HCT116 (cell line): ENCODE measurements around the gene MOB2. TPM values are rescaled to one million over a fixed set of nuclear protein-coding genes. Genes with fewer than 3 reads are reported as not detected.

Experiments used
- ATAC-seq: fragments of 200-7000 bp; cut with Tn5 transposase; 2 replicates; pipeline ENCODE4 v1.9.1; 2020; ENCODE audit warnings: mild to moderate bottlenecking, moderate library complexity
- BruUV-seq: library from RNA; stranded (reverse); fragments of 400-500 nt; replicated peaks from 2 replicates; lab custom pipeline; 2021; lab: Mats Ljungman, UMichigan
- CTCF ChIA-PET: fragments of 300-600 bp; sonication (Branson Sonifier 250); formaldehyde crosslinking; loops from one replicate; lab custom pipeline; 2021; ENCODE audit warnings: antibody characterized with exemption; lab: Charles Lee
- POLR2A ChIA-PET: fragments of 300-600, 350-600 bp; sonication (Branson Sonifier 250); formaldehyde crosslinking; loops from one replicate; lab custom pipeline; 2021; ENCODE audit warnings: antibody characterized with exemption; lab: Charles Lee
- RAD21 ChIA-PET, 2 experiments: fragments of 300-600 bp; sonication (Branson Sonifier 250); formaldehyde crosslinking; loops; one replicate each; lab custom pipeline; 2023; ENCODE audit warnings: low total read pairs in 2 of 2; ENCODE audit not compliant: uncharacterized antibody in 2 of 2, unreplicated experiment in 2 of 2, low non-redundant PET in 1 of 2; lab: Charles Lee
- DNase-seq: peaks from one replicate; pipeline ENCODE4 v3.0.0-alpha.2; 2010; ENCODE audit warnings: low read depth, low spot score
- H2AFZ ChIP-seq: fragments of 200-600 bp; shearing (Covaris generic), sonication (generic); 2 replicates; pipeline ENCODE4 v1.6.1; 2017; ENCODE audit warnings: low read depth, mixed run types, mixed read lengths, antibody characterized with exemption, low read length; ENCODE audit not compliant: poor library complexity, severe bottlenecking
- H3K27ac ChIP-seq: 2 replicates; pipeline ENCODE4 v1.5.1; 2012; ENCODE audit warnings: low read depth, low read length
- H3K27me3 ChIP-seq: fragments of 200-600 bp; sonication (generic); 2 replicates; pipeline ENCODE4 v1.6.1; 2016; ENCODE audit warnings: mixed run types, low read length, mixed read lengths; ENCODE audit not compliant: insufficient read depth
- H3K36me3 ChIP-seq, 2 experiments: fragments of 200-500 bp in 1 of 2; fragments of 200-600 bp in 1 of 2; sonication (Bioruptor generic) in 1 of 2; sonication (generic) in 1 of 2; 2 replicates each; pipeline versions ENCODE4 v1.5.1 to v1.6.1; 2014 to 2016; ENCODE audit warnings: low read length in 2 of 2, inconsistent platforms in 1 of 2, mixed read lengths in 1 of 2, mixed run types in 1 of 2; ENCODE audit not compliant: insufficient read depth in 2 of 2, control insufficient read depth in 1 of 2
- H3K4me1 ChIP-seq, 2 experiments: fragments of 200-600 bp in 1 of 2; sonication (generic) in 1 of 2; 2 replicates each; pipeline versions ENCODE4 v1.5.1 to v1.6.1; 2012 to 2017; ENCODE audit warnings: low read length in 2 of 2, inconsistent platforms in 1 of 2, mild to moderate bottlenecking in 1 of 2, mixed read lengths in 1 of 2, mixed run types in 1 of 2, moderate library complexity in 1 of 2; ENCODE audit not compliant: insufficient read depth in 2 of 2, control insufficient read depth in 1 of 2
- H3K4me2 ChIP-seq: fragments of 200-600 bp; sonication (generic); 2 replicates; pipeline ENCODE4 v1.6.1; 2017; ENCODE audit warnings: mixed run types, low read length, mixed read lengths
- H3K4me3 ChIP-seq, 2 experiments: fragments of 200-600 bp in 1 of 2; sonication (generic) in 1 of 2; replicated peaks in 1 of 2; 2 replicates each; pipeline ENCODE4 v1.5.1; 2011 to 2016; ENCODE audit warnings: low read length in 2 of 2, control low read depth in 1 of 2, low read depth in 1 of 2, mild to moderate bottlenecking in 1 of 2, mixed read lengths in 1 of 2, mixed run types in 1 of 2
- H3K79me2 ChIP-seq: fragments of 200-600 bp; sonication (generic); 2 replicates; pipeline ENCODE4 v1.6.1; 2017; ENCODE audit warnings: mild to moderate bottlenecking, mixed run types, low read length, moderate library complexity, mixed read lengths; ENCODE audit not compliant: insufficient read depth
- H3K9ac ChIP-seq: fragments of 200-600 bp; sonication (generic); 2 replicates; pipeline ENCODE4 v1.6.1; 2016; ENCODE audit warnings: low read length, mixed read lengths
- H3K9me2 ChIP-seq: fragments of 200-600 bp; sonication (generic), shearing (Covaris generic); 2 replicates; pipeline ENCODE4 v1.6.1; 2017; ENCODE audit warnings: mixed run types, mild to moderate bottlenecking, moderate library complexity; ENCODE audit not compliant: insufficient read depth
- H3K9me3 ChIP-seq, 2 experiments: fragments of 200-500 bp in 1 of 2; fragments of 200-600 bp in 1 of 2; sonication (Bioruptor generic) in 1 of 2; sonication (generic) in 1 of 2; 2 replicates each; pipeline ENCODE4 v1.6.1; 2014 to 2017; ENCODE audit warnings: low read length in 2 of 2, mixed read lengths in 2 of 2, inconsistent platforms in 1 of 2, low read depth in 1 of 2, mild to moderate bottlenecking in 1 of 2, mixed run types in 1 of 2, moderate library complexity in 1 of 2; ENCODE audit not compliant: control insufficient read depth in 1 of 2, insufficient read depth in 1 of 2
- H4K20me1 ChIP-seq: fragments of 200-600 bp; sonication (generic), shearing (Covaris generic); 2 replicates; pipeline ENCODE4 v1.6.1; 2017; ENCODE audit warnings: mixed run types, mild to moderate bottlenecking, moderate library complexity; ENCODE audit not compliant: insufficient read depth
- ATF3 ChIP-seq: IDR thresholded peaks from 2 replicates; pipeline ENCODE4 v1.6.1; 2012
- CBX3 ChIP-seq: IDR thresholded peaks from 2 replicates; pipeline ENCODE4 v1.6.1; 2012; ENCODE audit warnings: low read depth
- CEBPB ChIP-seq: IDR thresholded peaks from 2 replicates; pipeline ENCODE4 v1.6.1; 2012; ENCODE audit warnings: low read depth
- CTCF ChIP-seq, 3 experiments: fragments of 200-600 bp in 1 of 3; sonication (generic) in 1 of 3; IDR thresholded peaks in 2 of 3; conservative IDR thresholded peaks in 1 of 3; 2 replicates each; pipeline ENCODE4 v1.5.1; 2012 to 2017; ENCODE audit warnings: low read depth in 2 of 3, low read length in 2 of 3, antibody characterized with exemption in 1 of 3, borderline replicate concordance in 1 of 3, control low read depth in 1 of 3, mild to moderate bottlenecking in 1 of 3, mixed read lengths in 1 of 3, mixed run types in 1 of 3, moderate library complexity in 1 of 3; ENCODE audit not compliant: insufficient read depth in 1 of 3
- ELF1 ChIP-seq: IDR thresholded peaks from 2 replicates; pipeline ENCODE4 v1.6.1; 2012; ENCODE audit warnings: low read depth, borderline replicate concordance
- EZH2 ChIP-seq: fragments of 200-600 bp; sonication (generic); IDR thresholded peaks from 2 replicates; pipeline ENCODE4 v1.6.1; 2017; ENCODE audit warnings: antibody characterized with exemption, mixed run types
- EZH2phosphoT487 ChIP-seq: fragments of 200-600 bp; IDR thresholded peaks from 2 replicates; pipeline ENCODE4 v1.6.1; 2018; ENCODE audit warnings: antibody characterized with exemption, borderline replicate concordance
- JUND ChIP-seq: IDR thresholded peaks from 2 replicates; pipeline ENCODE4 v1.6.1; 2012
- MAX ChIP-seq: IDR thresholded peaks from 2 replicates; pipeline ENCODE4 v1.6.1; 2012
- POLR2A ChIP-seq: IDR thresholded peaks from 2 replicates; pipeline ENCODE4 v1.7.0; 2011; ENCODE audit warnings: borderline replicate concordance; ENCODE audit not compliant: insufficient read depth, insufficient read length; ENCODE audit errors: extremely low read depth
- RAD21 ChIP-seq: IDR thresholded peaks from 2 replicates; pipeline ENCODE4 v1.6.1; 2012; ENCODE audit warnings: low read depth, mild to moderate bottlenecking
- SP1 ChIP-seq: IDR thresholded peaks from 2 replicates; pipeline ENCODE4 v1.6.1; 2012; ENCODE audit warnings: low read depth
- SRF ChIP-seq: IDR thresholded peaks from 2 replicates; pipeline ENCODE4 v1.6.1; 2012; ENCODE audit warnings: low read depth
- YY1 ChIP-seq: IDR thresholded peaks from 2 replicates; pipeline ENCODE4 v1.6.1; 2011; ENCODE audit warnings: low read length, low read depth, moderate library complexity, mild to moderate bottlenecking; ENCODE audit not compliant: insufficient replicate concordance; ENCODE audit errors: extremely low read depth
- ZBTB33 ChIP-seq: IDR thresholded peaks from 2 replicates; pipeline ENCODE4 v1.6.1; 2011; ENCODE audit warnings: mild to moderate bottlenecking, low read length, moderate library complexity; ENCODE audit not compliant: insufficient replicate concordance; ENCODE audit errors: extremely low read depth
- ZFX ChIP-seq: fragments of 450-650 bp; IDR thresholded peaks from 2 replicates; pipeline ENCODE4 v1.6.1; 2017
- intact Hi-C: fragments of 100-400 bp; cut with micrococcal nuclease; formaldehyde crosslinking; loops from 2 replicates; pipeline ENCODE4 v1.10.0; 2022
- total RNA-seq: library from RNA; stranded (reverse); gene quantifications from one replicate; pipeline ENCODE4 v1.2.1, GENCODE V29; 2021; ENCODE audit not compliant: unreplicated experiment

Gene MOB2
- total RNA-seq, 1 experiment from 2014 or later = 25.7 TPM

GRCh38 chr11:1446623-1447022, 40.0 kb downstream of the MOB2 start:
- no TSS peak for BruUV-seq
- no peaks in the 10 kb centered on the region for H3K9me2 ChIP-seq
- no peak overlapping the region for H3K27ac ChIP-seq
- intact Hi-C loops = no loop called here
- ChIA-PET POLR2A (no interaction called here), RAD21 (no interaction called here), CTCF (no interaction called here)
- H3K9me3 ChIP-seq = no peaks in the 10 kb centered on the region
- H3K9ac ChIP-seq = no peak overlapping the region
- no peak for ATAC-seq
- H3K27me3 ChIP-seq = no peaks in the 10 kb centered on the region
- H4K20me1 ChIP-seq = no peaks in the 10 kb centered on the region
- no peaks in the 10 kb centered on the region for H3K4me1 ChIP-seq
- TF ChIP-seq POLR2A (no peak), SRF (no peak), RAD21 (no peak), SP1 (no peak), CEBPB (no peak), ATF3 (no peak), ZBTB33 (no peak), EZH2phosphoT487 (no peak), ZFX (no peak), CTCF (IDR thresholded peaks at IDR 0.05 in 2 of 3, conservative IDR thresholded peaks at IDR 0.05 in 1 of 3; ENCODE audit: borderline replicate concordance in 1 of 3, insufficient read depth in 1 of 3, low read depth in 2 of 3, low read length in 2 of 3) (no peak), ELF1 (no peak), JUND (no peak), MAX (no peak), CBX3 (no peak), YY1 (no peak), EZH2 (no peak)
- no peaks in the 10 kb centered on the region for H3K36me3 ChIP-seq
- DNase-seq = no peak
- H3K4me3 ChIP-seq = no peak overlapping the region
- no peak overlapping the region for H3K4me2 ChIP-seq
- H2AFZ ChIP-seq = no peak overlapping the region
- H3K79me2 ChIP-seq = no peaks in the 10 kb centered on the region
